MM.1S (cell line): ENCODE results near the gene PTPRE.

Source experiments
- EZH2 ChIP-seq: fragments of 300-600 bp; sonication (generic); optimal IDR thresholded peaks from 2 replicates; pipeline ENCODE3; 2017; ENCODE audit warnings: low read depth, mild to moderate bottlenecking, antibody characterized with exemption, low read length, mixed read lengths
- EZH2phosphoT487 ChIP-seq: fragments of 300-600 bp; sonication (generic); IDR thresholded peaks from 2 replicates; pipeline ENCODE4 v1.6.1; 2018; ENCODE audit warnings: antibody characterized with exemption, low read length
- TF ChIP-seq, protein P1 (sequence below): fragments of 300-600 bp; sonication (generic); IDR thresholded peaks from 2 replicates; pipeline ENCODE4 v1.5.1; 2016; ENCODE audit warnings: antibody characterized with exemption, low read length, mixed read lengths

DNA sequence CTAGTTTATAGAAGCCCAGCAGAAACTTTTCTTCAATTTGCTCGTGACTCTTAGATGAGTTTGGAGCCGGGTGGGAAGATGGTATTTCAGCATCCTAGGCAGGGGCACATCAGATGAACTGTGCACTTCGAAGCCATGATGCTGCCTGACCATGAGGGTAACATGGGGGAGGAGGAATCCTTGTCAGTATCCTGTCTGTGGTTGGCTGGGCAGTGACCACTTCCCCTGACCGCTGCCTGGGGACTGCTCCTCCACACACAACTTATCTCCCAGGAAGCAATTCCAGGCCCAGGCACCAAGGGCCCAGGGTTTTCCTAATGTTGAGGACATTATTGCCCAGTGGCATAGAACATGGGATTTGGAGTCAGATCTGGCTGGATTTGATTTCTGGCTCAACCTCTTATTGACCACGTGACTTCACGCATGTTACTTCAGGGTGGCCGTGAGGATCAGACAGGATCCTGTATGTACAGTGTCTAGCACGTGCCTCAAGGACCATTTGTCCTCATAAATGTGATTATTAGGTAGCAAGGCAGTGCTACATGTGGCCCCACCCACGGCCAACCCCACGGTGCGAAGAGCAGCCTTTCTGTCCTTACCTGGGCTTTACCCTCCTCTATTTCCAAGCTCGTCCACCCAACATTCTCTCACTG is 65.2 kb downstream of the PTPRE start:
- TF ChIP-seq, protein P1, sequence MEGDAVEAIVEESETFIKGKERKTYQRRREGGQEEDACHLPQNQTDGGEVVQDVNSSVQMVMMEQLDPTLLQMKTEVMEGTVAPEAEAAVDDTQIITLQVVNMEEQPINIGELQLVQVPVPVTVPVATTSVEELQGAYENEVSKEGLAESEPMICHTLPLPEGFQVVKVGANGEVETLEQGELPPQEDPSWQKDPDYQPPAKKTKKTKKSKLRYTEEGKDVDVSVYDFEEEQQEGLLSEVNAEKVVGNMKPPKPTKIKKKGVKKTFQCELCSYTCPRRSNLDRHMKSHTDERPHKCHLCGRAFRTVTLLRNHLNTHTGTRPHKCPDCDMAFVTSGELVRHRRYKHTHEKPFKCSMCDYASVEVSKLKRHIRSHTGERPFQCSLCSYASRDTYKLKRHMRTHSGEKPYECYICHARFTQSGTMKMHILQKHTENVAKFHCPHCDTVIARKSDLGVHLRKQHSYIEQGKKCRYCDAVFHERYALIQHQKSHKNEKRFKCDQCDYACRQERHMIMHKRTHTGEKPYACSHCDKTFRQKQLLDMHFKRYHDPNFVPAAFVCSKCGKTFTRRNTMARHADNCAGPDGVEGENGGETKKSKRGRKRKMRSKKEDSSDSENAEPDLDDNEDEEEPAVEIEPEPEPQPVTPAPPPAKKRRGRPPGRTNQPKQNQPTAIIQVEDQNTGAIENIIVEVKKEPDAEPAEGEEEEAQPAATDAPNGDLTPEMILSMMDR = no peak
- TF ChIP-seq EZH2 (no peak), EZH2phosphoT487 (no peak)
